Activated CD4-positive, alpha-beta T cell treated with anti-CD3 and anti-CD28 coated beads, Interleukin-2, amount 50 U/mL, for 24 hours (primary cell): ENCODE measurements around the gene PRXL2C.
"Not testable (repeated sequence)": the region's sequence is repeated elsewhere in the genome, so short reads cannot be mapped to it uniquely, and the experiment has no call there.

Experiments used
- DNase-seq, 2 donors: peaks; one replicate each; pipeline ENCODE4 v3.0.0-alpha.2; 2020; ENCODE audit warnings: low read depth in 1 of 2, low spot score in 1 of 2

Gene PRXL2C

GRCh38 chr9:96649620-96650324 lies 5.3 kb downstream of the PRXL2C start:
- DNase-seq = no peak

- DNase-seq = no peak
Measured at GRCh38 chr9:96646081-96646991, 8.8 kb downstream of the PRXL2C start.

DNA sequence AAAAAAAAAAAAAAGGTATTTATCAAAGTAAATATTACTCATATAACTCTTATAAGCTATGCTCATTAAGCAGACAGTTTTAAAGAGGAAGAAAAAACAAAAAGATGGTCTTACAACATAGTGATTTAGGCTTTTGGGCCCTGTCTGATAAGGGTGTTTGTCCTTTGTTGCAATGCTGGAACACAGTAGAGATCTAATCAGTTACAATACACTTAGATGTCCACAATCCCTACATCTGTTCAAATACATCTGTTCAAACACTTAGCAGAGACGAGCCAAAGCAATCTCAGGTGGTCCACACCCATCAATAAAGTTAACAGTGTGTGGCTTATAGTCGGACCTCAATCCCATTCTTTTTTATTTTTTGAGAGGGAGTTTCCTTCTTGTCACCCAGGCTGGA lies 11.0 kb downstream of the PRXL2C start:
- no peak for DNase-seq

DNA sequence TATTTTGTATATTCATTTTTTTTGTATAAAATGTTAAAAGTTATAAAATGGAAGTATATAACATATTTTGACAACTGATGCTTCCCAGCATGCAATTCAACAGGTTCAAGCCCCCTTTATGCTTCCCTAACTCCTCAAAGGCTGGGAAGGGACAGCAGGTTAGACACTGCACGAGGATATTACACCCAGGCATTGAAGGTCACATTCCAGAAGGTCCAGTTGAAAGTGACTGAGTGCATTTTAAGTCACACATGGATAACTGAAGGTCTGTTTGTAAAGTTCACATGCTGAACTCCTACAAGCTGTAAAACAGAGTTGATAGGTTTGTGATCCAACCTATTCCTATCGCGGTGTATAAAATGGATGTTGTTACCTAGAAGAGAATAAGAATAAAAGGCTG lies 13.6 kb downstream of the PRXL2C start:
- no peak for DNase-seq

DNA sequence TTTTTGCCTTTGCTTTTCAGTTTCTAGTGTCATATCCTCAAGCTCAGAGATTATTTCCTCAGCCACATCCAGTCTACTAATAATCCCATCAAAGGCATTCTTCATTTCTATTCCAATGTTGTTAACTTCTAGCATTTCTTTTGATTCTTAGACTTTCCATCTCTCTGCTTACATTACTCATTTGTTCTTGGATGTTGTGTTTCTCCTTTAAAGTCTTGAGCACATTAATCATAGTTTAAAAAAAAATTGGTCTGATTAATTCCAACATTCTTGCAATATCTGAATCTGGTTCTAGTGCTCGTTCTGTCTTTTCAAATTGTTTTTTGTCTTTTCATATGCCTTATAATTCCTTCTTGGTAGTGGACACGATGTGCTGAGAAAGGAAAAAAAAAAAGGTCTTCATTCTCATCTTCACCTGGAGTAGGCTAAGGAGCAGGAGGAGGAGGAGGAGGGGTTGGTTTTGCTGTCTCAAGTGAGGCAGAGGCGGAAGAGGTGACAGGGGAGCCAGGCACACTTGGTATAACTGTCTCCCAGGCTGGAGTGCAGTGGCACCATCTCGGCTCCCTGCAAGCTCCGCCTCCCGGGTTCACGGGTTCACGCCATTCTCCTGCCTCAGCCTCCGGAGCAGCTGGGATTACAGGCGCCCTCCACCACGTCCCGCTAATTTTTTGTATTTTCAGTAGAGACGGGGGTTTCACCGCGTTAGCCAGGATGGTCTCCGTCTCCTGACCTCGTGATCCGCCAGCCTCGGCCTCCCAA lies 16.3 kb downstream of the PRXL2C start:
- DNase-seq = no peak

DNA sequence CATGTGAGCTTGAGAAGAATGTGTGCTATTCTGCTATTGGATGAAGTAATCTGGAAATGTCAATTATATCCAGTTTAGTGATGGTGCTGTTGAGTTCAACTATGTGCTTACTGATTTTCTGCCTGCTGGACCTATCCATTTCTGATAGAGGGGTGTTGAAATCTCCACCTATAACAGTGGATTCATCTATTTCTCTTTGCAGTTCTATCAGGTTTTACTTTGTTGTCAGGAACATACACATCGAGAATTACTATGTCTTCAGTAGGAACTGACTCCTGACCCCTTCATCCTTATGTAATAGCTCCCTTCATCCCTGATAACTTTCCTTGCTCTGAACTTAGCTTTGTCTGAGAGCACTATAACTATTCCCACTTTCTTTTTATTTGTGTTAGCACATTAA lies 18.7 kb downstream of the PRXL2C start:
- no peak for DNase-seq

- not testable (repeated sequence) for DNase-seq
Measured at GRCh38 chr9:96633579-96633978, 21.5 kb downstream of the PRXL2C start.

DNA sequence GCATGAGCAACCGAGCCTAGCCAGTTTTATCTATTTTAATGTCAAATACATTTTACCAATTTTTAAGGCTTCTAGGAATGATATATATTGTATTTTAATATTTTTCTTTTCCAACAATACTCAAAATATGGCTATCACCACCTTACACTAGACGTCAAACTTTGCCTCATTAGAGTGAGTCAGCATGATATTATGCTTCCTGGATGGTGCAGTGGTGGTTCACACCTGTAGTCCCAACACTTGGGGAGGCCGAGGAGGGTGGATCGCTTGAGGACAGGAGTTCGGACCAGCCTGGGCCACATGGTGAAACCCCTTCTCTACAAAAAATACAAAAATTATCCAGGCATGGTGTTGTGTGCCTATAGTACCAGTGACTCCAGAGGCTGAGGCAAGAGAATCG lies 28.2 kb downstream of the PRXL2C start:
- no peak for DNase-seq

- DNase-seq = no peak
Measured at GRCh38 chr9:96621618-96622017, 33.5 kb downstream of the PRXL2C start.

DNA sequence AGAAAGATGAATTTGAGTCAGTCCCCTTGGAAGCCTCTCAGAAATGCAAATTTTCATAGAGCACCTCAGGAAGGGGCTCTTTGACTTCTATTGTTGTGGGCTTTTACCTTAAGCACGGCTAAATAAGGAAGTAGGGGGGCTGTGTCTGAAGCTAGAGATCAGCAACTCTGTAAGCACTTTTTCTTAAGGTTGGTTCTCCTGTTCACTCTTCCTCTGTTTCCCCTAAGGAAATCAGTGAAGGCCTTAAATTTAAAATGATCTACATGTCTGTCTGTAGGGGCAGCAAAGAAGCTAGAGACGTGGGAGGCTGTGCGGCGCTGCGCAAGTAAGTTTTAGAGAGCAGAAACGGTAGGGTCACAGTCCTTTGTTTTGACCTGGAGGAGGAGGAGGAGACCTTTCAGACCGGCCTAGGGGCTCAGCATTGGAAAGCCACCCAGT lies 34.3 kb downstream of the PRXL2C start:
- no peak for DNase-seq

GRCh38 chr9:96620181-96620514 lies 35.0 kb downstream of the PRXL2C start:
- DNase-seq = no peak

DNA sequence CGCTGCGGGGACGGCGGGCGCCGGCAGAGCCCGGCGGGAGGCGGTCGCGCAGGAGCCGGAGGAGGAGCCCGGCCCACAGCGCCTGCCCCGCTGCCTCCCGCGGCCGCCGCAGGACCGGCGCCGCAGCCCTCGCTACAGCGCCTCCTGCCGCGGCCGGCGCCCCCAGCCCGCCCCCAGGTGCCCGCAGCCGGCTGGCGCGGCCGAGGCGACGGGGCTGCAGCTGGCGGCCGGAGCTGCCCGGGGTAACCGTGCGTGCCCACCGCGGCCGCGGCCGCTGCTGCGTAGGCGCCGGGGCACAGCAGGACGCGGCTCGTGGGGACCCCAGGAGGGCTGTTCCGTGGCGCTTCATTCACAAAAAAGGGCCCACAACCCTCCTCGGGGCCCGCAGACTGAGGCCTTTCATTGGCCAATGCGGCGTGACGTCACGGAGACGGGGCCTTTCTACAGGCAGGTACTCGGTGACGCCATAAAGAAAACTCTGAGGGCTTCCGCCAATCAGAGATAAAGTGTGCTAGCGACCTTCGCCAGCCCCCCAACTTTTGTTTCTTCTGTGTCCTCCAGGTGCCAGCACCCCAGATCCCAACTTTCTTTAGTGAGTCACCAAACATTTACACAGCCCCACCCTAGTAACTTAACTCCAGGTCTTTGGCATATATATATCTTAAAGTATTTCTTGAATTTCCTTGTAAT lies 35.5 kb downstream of the PRXL2C start, which contains the start of gene CDC14B:
Gene CDC14B, minus strand, starts transcription at position 353 of the 690 bp plus-strand sequence. CDS start 465 bp downstream, outside the sequence.
- peak; percentile 46 to 73 for DNase-seq

DNA sequence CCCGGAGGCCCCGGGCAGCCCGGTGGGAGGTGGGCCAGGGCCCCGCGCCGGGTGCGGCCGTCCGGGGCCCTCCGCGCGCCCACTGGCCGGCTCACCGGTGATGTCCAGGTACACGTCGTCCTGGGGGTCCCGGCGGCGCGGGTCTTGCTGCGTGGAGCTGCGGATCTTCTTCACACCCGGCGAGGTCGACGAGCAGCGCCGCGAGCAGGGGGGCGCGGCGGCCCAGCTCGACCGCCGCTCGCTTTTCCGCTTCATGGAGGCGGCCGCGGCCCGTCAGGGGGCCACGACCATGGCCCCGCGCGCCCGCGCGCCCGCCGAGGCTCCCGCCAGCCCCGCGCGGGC lies 36.0 kb downstream of the PRXL2C start:
- DNase-seq = no peak

DNA sequence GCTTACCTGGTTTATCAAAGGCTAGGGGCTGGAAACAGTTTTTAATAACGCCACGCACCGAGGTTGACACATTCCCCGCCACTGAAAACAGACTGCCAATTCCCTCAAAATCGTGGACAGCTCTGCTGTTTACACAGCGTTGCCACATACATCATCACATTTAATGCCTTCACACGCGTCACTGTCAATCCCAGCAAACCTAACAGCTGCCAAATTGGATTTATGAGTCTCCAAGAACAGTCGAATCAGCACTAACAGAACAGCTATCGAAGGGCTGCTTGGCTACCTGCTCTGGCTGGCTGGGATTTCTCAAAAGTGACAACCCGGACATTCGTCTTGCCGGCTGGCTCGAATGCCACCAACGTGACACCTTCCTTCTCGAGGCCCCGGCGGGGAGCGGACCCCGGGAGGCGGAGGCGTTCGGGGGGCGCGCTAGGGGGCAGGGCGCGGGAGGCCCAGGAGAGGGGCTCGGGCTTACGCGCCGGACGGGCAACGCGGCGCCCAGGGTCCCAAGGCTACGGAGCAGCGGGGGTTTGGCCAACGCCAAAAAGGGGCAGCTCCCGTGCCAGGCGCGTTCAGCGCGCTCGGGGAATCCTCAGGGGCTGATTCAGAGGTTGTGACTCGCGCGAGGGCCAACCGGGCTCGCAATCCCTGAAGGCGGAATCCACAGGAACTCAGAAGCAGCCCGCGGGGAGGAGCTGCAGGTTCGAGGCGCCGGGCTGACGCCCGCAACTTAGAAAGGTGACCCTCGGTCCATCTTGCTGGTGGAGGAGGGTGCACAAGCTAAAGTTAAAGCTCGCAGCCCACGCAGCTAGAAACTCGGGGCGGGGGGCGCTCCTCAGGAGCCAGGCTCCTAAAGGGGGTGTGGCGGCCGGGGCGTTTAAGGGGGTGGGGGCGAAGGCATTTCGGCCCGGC lies 36.7 kb downstream of the PRXL2C start:
- no peak for DNase-seq

- DNase-seq = no peak
Measured at GRCh38 chr9:96617439-96618185, 37.5 kb downstream of the PRXL2C start.

DNA sequence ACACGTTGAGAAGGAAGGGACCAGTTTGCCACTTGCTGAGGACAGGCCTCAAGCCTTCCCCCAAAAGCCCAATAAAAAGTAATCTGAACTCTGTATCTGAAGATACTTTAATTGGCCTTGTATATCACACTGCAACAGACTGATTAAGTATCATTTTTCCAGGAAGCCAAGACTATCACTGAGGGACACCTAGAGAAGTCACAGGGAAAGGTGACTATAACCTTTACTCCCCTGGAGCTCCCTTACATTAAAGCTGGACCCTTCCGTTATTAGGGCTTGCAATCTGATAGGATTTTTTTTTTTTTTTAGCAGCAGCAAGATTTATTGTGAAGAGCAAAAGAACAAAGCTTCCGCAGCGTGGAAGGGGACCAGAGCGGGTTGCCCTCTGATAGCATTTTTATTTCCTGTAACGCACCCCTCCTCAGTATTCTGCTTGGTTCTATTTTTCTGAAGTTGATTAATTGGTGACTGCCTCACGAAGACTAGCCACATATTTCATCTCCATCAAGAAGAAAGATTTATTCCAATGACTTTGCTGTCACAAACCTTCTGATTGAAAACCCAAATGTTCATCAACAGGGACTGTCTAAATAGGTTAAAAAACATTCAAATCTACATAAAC lies 38.2 kb downstream of the PRXL2C start:
- DNase-seq = no peak

DNA sequence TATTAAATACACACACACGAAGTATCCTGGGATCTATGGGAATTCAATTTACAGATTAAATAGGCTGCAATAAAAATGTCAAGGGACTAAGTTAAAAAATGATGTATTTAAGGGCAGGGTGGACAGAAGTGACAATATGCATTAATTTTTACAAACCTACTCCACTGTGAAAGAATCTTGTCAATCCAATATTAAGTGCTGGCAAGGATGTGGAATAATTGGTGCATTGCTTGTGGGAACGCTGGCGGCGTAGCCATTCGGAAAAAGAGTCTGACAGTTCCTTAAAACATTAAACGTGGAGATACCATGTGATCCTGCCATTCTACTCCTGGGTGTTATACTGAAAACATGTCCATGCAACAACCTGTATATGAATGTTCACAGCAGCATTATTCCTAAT lies 39.7 kb downstream of the PRXL2C start:
- no peak for DNase-seq

DNA sequence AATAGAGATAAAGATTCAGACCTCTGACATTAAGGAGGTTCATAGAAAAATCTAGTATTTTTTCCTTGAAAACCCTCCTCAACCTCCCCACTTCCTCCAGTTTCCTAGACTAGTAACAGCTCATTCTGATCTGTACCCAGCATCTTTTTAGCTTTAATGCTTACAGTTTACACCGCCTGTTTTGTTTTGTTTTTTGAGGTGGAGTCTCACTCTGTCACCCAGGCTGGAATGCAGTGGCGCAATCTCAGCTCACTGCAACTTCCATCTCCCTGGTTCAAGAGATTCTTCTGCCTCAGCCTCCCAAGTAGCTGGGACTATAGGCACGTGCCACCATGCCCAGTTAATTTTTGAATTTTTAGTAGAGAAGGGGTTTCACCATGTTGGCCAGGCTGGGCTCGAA lies 40.5 kb downstream of the PRXL2C start:
- DNase-seq = not testable (repeated sequence)
